PC-3 (cell line): Measurements from ENCODE around the gene RGS11.

Experiments
- CTCF ChIP-seq: fragments of 300-600 bp; sonication (generic); conservative IDR thresholded peaks from 2 replicates; pipeline ENCODE4 v1.5.1; 2017; ENCODE audit warnings: antibody characterized with exemption, low read depth, mild to moderate bottlenecking, low read length
- EZH2 ChIP-seq: fragments of 300-600 bp; sonication (generic); IDR thresholded peaks from one replicate; pipeline ENCODE4 v1.6.1; 2017; ENCODE audit warnings: antibody characterized with exemption, mild to moderate bottlenecking, low read length; ENCODE audit not compliant: unreplicated experiment

DNA sequence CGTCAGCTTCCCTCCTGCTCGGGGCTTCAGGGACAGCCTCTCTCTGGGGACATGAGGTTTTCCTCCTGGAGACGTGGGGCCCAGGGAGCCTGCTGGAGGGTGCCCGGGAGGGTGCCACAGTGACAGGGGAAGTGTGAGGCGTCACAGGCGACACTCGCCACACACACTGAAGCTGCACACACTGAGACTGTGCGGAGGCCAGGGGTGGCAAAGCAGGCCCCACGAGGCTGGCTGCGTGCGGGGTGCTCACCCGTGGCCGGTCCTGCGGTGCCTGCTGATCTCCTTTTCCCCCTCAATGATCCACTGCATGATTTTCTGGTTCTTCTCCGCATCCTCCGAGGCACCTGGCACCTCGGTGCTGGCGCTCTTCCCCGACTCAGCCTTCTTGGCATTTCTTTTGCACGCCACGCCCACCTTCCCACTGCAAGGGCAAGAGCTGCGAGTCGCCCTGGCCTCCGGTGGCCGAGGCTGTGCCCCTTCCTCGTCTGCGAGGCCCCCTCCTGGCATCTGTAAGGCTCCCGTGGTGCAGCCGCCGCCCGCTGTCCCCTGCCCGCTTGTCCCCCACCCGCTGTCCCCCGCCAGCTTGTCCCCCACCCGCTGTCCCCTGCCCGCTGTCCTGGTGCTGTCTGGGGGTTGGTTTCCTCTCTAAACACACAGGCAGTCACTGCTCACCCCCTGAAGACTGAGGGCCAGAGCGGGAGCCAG, 21.2 kb upstream of the RGS11 start:
- no peak for TF ChIP-seq CTCF
- TF ChIP-seq EZH2, result no peak
